SH-SY5Y (cell line): ENCODE results near the gene GPR68.

Experiments
- GATA2 ChIP-seq: IDR thresholded peaks from 2 replicates; pipeline ENCODE4 v1.6.1; 2011; ENCODE audit warnings: mild to moderate bottlenecking, low read depth, low read length
- GATA3 ChIP-seq: IDR thresholded peaks from 2 replicates; pipeline ENCODE4 v1.6.1; 2011; ENCODE audit warnings: low read depth, mild to moderate bottlenecking, low read length, moderate library complexity

- TF ChIP-seq GATA2: no peak
- TF ChIP-seq GATA3: no peak
Measured at GRCh38 chr14:91197631-91198030, 46.9 kb downstream of the GPR68 start.
